Measurements from ENCODE around the gene PROM1. TPM values are rescaled to one million over a fixed set of nuclear protein-coding genes. Genes with fewer than 3 reads are reported as not detected.

PROM1 gene
- total RNA-seq, 1 donor from 2014 or later: 65.3 TPM

DNA sequence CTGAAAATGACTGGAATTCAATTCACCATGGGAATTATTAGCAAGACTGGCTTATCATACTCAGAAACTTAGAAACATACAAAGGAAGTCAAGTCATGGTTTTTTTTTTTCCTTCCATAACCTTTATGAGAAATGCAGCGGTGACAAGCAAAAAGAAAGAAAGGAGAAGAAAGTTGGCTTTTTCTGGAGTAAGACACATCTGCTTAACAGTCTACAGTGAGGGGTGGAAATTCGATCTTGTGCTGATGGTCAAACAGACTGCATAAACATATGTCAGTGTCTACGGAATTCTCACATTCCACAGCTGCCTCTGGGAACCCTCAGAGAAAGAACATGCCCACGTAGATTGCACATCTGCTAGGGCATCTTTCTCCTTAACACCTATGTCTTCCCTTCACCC, 54.6 kb downstream of the PROM1 start:
- DNase-seq (ENCODE audit: low read depth, low spot score): no peak
- no peaks in the 10 kb centered on the region for H3K27me3 Mint-ChIP-seq (ENCODE audit: low read depth)

DNA sequence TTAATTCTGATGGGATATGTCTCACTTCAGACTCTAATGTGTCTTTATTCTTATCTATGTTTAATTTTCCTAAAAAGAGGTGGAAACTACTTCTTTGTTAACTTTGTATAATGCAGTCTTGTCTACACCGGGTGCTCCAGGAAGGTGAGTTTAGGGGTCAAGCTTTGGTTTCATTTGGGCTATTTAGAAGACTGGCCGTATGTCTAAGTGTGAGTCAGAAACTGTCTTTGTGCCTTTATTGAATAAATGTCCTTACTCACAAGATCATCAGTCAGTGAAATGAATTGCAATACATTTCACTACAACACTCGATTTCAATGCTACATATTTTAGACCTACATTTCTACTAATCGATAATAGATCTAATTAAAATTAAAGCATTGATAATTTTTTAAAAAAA, 56.2 kb downstream of the PROM1 start:
- Mint-ChIP-seq H3K9me3 (no peaks in the 10 kb centered on the region), H3K4me3 (no peak overlapping the region), H3K4me1 (peaks cover 5% of the 10 kb centered on the region), H3K27me3 (ENCODE audit: low read depth) (no peaks in the 10 kb centered on the region), H3K27ac (ENCODE audit: unreplicated experiment) (no peak overlapping the region), H3K36me3 (ENCODE audit: low read depth) (no peaks in the 10 kb centered on the region)
- TF ChIP-seq CTCF (conservative IDR thresholded peaks at IDR 0.05): no peak
- no peak for DNase-seq (ENCODE audit: low read depth, low spot score)

More for the DNA sequence above, 54.6 kb downstream of the PROM1 start:
- Mint-ChIP-seq H3K27ac (ENCODE audit: unreplicated experiment) (no peak overlapping the region), H3K9me3 (no peaks in the 10 kb centered on the region), H3K4me3 (no peak overlapping the region), H3K4me1 (peaks cover 5% of the 10 kb centered on the region), H3K36me3 (ENCODE audit: low read depth) (no peaks in the 10 kb centered on the region)
- TF ChIP-seq CTCF (conservative IDR thresholded peaks at IDR 0.05): no peak

- Mint-ChIP-seq H3K9me3 (no peaks in the 10 kb centered on the region), H3K4me1 (peaks cover 5% of the 10 kb centered on the region), H3K27me3 (ENCODE audit: low read depth) (no peaks in the 10 kb centered on the region), H3K4me3 (no peak overlapping the region), H3K36me3 (ENCODE audit: low read depth) (no peaks in the 10 kb centered on the region), H3K27ac (ENCODE audit: unreplicated experiment) (no peak overlapping the region)
- no peak for TF ChIP-seq CTCF (conservative IDR thresholded peaks at IDR 0.05)
- DNase-seq (ENCODE audit: low read depth, low spot score): no peak
Measured at GRCh38 chr4:16027114-16027513, 56.7 kb downstream of the PROM1 start.

DNA sequence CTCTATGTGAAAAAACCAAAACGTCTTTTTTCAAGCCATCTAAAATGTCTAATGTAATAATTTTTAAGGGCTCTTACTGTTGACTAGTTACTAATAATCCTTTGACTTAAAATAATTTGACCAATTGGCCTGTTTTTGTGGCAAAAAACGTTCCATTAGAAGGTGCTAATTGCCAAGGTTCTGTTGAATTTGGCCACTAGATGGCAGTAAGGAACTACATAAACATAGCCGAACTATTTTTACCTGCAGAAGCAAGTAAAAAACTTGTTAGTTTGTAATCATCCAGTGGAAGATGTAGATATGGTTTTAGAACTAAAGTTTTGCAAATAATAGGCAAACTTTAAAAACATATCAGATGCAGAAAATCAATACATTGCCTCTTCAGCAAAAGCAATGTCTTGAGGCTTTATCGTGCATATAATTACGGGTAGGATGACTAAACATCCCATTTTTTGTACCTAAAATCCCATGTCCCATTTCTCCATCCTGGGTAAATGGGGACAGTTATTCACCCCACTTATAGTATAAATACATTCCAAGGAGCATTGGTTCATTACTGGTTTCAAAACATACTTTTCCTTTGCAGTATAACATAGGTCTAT, 57.6 kb downstream of the PROM1 start:
- peak; percentile 95 for TF ChIP-seq CTCF (conservative IDR thresholded peaks at IDR 0.05)
- no peaks in the 10 kb centered on the region for H3K36me3 Mint-ChIP-seq (ENCODE audit: low read depth)
- H3K4me1 Mint-ChIP-seq: peaks cover 5% of the 10 kb centered on the region
- H3K4me3 Mint-ChIP-seq: no peak overlapping the region
- no peaks in the 10 kb centered on the region for H3K27me3 Mint-ChIP-seq (ENCODE audit: low read depth)
- peak; percentile 25 for DNase-seq (ENCODE audit: low read depth, low spot score)
- H3K27ac Mint-ChIP-seq (ENCODE audit: unreplicated experiment): no peak overlapping the region
- H3K9me3 Mint-ChIP-seq: no peaks in the 10 kb centered on the region

- Mint-ChIP-seq H3K9me3 (no peaks in the 10 kb centered on the region), H3K27ac (ENCODE audit: unreplicated experiment) (no peak overlapping the region), H3K4me1 (peaks cover 5% of the 10 kb centered on the region), H3K36me3 (ENCODE audit: low read depth) (no peaks in the 10 kb centered on the region), H3K4me3 (no peak overlapping the region), H3K27me3 (ENCODE audit: low read depth) (no peaks in the 10 kb centered on the region)
- no peak for TF ChIP-seq CTCF (conservative IDR thresholded peaks at IDR 0.05)
- DNase-seq (ENCODE audit: low read depth, low spot score): no peak
Measured at GRCh38 chr4:16025268-16025667, 58.6 kb downstream of the PROM1 start.

All from neural crest cell (in vitro differentiated cells).